GM19468 (cell line): ENCODE data around the gene ZNF407.

Source experiments
- ATAC-seq: cut with Tn5 transposase; IDR thresholded peaks from one replicate; pipeline ENCODE4 v1.9.1; 2021; ENCODE audit warnings: mild to moderate bottlenecking, moderate library complexity, moderate number of reproducible peaks; ENCODE audit not compliant: unreplicated experiment; ENCODE audit errors: extremely low read depth

Gene ZNF407

DNA sequence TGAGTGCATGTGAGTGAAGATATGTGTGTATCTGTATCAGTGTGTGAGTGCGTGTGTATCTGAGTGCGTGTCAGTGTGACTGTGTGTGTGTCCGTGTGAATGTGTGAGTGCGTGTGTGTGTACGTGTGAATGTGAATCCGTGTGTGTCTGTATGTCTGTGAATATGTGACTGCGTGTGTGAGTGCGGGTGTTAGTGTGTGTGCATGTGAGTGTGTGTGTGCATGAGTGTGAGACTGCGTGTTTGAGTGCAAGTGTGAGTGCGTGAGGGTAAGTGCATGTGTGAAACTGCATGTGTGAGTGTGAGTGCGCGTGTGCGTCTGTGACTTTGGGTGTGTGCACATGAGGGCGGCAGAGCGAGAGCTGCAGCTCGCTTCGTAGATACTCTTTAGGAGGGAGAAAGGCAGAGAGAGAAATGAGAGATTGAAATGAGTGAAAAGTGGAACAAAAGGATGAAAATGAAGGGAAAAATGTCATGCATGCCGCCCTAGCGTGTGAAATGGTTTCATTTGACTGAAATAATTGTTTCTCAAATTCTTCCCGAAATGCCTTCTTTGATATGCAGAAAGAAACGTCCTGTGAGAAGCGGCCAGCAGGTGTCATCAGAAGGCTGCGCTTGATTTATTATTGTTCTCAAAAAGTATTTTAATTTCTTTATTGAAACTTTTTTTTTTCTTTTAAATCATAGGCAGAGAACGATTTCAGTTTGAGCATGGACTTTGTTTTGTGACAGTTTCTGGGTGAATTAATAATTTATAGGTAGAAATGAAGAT, 25.6 kb downstream of the ZNF407 start:
- ATAC-seq, result no peak

DNA sequence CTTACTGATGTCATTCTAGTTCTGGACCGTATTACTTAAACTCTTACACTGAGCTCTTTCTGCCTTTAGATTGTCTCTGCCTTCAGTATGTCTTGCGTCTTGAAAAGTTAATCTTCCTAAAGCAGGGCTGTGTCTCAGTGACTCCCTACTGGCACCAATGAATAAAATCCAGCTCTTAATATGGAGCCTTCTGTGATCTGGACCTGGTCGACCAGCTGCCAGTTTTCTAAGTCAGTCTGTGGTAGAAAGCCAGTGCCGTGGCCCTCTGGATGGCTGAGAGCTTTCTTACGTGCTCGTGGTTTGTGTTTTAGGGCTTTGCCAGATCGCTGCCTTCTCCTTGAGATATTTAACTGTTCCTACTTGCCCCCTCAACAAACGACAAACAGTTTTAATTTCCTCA, 26.8 kb downstream of the ZNF407 start:
- ATAC-seq, result no peak

DNA sequence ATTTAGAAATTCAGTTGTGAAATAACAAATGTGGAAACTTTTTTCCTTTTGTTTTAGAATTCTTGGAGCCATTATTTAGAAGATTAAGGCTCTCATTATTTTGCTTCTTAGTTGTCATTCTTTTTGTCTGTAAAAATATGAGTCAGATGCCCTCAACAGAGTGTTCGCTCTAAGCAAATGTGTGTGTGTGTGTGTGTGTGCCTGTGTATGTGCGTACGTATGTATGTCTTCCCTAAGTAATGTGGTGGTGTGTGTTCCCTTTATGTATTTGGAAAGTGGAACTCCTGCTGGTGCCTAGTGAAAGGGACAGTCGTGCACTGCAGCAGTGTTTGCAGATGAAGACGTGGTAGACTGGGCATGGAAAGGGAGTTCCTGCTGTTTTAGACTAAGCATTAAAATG, 27.5 kb downstream of the ZNF407 start:
- no peak for ATAC-seq

DNA sequence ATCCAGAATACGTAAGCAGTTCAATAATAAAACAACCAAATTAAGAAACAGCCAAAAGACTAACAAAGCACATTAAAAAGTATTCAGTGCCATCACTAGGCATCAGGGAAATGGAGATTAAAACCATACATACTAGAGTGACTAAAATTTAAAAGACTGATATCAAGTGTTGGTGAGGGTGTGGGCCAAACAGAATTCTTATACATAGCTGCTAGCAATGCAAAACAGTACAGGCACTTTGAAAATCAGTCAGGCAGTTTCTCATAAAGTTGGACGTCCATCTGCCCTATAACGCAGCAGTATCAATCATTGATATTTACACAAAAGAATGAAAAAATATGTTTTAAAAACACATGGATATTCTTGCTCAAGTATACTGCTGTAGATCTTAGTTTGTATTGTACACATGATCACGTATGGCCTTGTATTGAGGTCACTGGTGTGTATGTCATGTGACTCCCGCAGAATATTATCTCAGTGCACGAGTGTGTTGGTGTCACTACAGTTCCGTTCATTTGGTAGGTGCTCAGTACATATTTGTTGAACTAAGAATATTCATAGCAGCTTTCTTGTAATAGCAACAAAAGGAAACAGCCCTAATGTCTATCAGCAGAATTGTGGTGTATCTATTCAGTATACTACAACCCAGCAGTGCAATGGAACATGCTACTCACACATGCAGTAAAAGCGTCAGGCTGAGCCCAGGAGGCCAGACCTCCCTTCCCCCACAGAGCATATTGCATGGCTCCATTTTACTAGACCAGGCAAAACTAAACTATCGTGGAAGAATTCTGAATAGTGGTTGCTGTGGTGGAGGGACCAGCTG, 28.6 kb downstream of the ZNF407 start:
- no peak for ATAC-seq

DNA sequence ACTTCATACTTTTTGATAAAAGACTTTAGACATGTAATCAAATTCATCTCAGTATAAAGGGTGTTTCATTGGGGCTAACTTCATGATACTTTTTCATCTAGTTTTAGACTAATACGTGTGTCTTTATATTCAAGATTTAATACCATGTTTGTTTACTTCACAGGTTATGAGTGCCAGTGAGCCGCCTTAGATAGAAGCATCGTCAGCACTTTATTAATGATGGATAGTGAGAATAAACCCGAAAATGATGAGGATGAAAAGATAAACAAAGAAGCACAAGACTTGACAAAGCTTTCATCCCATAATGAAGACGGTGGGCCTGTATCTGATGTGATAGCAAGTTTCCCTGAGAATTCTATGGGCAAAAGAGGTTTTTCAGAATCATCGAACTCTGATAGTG, 33.1 kb downstream of the ZNF407 start:
- no peak for ATAC-seq

DNA sequence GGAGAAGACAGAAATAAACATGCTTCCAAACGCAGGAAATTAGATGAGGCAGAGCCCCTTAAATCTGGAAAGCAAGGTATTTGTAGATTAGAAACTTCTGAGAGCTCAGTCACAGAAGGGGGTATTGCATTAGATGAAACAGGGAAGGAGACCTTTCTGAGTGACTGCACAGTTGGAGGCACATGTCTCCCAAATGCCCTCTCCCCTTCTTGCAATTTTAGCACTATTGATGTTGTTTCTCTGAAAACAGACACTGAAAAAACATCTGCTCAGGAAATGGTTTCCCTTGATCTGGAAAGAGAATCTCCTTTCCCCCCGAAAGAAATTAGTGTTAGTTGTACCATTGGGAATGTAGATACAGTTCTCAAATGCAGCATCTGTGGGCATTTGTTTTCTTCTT, 33.5 kb downstream of the ZNF407 start:
- no peak for ATAC-seq

DNA sequence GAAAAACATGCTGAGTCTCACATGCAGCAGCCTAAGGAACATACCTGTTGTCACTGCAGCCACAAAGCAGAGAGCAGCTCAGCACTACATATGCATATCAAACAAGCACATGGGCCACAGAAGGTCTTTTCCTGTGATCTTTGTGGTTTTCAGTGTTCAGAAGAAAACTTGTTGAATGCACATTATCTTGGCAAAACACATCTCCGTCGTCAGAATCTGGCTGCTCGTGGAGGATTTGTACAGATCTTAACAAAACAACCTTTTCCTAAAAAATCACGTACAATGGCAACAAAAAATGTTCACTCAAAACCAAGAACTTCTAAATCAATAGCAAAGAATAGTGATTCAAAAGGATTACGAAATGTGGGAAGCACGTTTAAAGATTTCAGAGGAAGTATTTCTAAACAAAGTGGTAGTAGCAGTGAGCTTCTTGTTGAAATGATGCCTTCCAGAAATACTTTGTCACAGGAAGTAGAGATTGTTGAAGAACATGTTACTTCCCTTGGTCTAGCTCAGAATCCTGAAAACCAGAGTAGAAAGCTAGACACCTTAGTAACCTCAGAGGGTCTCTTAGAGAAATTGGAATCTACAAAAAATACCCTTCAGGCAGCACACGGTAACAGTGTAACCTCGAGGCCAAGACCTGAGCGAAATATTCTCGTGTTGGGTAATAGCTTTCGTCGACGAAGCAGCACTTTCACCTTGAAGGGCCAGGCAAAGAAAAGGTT, 34.1 kb downstream of the ZNF407 start:
- ATAC-seq, result no peak

DNA sequence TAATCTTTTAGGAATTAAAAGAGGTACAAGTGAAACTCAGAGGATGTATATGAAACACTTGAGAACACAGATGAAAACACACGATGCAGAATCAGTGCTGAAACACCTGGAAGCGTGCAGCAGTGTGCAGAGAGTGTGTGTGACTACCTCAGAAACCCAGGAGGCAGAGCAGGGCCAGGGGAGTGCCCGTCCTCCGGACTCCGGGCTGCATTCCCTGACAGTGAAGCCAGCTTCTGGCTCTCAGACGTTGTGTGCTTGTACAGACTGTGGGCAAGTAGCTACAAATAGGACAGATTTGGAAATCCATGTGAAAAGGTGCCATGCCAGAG, 34.6 kb downstream of the ZNF407 start:
- no peak for ATAC-seq

DNA sequence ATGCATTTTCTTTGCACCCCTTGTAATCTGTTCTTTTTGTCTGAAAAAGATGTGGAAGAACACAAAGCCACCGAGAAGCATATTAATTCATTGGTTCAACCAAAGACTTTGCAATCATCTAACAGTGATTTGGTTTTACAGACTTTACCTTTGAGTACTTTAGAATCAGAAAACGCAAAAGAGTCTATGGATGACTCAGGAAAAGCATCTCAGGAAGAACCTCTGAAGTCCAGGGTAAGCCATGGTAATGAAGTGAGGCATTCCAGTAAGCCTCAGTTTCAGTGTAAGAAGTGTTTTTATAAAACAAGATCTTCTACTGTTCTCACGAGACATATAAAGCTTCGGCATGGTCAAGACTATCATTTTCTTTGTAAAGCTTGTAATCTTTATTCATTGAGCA, 35.2 kb downstream of the ZNF407 start:
- ATAC-seq, result no peak

DNA sequence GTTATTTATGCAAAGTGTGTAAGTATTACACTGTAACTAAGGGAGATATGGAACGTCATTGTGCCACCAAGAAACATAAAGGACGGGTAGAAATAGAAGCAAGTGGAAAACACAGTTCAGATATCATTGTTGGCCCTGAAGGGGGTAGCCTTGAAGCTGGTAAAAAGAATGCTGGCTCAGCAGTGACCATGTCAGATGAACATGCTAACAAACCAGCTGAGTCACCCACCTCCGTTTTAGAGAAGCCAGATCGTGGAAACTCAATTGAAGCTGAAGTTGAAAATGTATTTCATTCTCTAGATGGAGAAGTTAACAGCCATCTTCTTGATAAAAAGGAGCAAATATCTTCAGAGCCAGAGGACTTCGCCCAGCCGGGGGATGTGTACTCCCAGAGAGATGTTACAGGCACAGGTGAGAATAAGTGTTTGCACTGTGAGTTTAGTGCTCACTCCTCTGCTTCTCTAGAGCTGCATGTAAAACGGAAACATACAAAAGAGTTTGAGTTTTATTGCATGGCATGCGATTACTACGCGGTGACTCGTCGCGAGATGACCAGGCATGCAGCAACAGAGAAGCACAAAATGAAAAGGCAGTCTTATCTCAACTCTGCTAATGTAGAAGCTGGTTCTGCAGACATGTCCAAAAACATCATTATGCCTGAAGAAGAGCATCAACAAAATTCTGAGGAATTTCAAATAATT, 36.1 kb downstream of the ZNF407 start:
- no peak for ATAC-seq

DNA sequence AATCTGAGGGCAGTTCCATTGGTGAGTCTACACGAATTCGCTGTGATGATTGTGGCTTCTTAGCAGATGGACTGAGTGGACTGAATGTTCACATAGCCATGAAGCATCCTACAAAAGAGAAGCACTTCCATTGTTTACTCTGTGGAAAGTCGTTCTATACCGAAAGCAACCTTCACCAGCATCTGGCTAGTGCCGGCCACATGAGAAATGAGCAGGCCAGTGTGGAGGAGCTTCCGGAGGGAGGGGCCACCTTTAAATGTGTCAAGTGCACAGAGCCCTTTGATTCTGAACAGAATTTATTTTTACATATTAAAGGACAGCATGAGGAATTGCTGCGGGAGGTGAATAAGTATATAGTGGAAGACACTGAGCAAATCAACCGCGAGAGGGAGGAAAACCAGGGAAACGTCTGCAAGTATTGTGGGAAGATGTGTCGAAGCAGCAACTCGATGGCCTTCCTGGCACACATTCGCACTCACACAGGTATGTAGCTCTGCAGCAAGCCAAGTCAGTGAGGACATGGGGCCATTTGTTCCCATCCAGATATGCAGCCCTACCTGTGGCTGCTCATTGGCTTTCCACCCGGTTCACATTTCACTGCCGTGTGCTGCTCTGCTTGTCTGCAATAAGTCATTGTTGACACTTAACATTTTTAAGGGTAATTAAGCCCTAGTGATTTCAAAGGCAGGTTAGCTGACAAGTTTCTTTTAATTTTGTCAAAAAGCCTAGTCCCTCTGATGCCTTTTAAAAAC, 37.7 kb downstream of the ZNF407 start:
- ATAC-seq, result no peak

DNA sequence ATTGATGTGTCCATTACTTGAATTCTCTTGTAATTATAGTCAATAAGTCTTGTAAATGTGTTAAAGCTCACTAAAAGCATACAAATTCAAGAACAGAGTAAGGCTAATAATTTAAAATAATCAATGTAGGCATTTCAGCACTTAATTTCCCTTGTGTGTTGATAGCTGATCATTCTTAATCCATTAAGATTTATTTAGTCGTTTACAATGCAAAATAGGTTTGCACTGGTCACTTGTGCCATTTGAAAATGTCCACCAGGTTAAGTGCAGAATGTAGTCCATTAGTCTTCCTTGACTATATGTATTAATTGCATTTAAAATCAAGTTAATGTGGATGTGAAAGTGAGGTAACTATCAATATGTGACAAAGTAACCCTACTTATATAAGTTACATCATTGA, 39.4 kb downstream of the ZNF407 start:
- no peak for ATAC-seq

DNA sequence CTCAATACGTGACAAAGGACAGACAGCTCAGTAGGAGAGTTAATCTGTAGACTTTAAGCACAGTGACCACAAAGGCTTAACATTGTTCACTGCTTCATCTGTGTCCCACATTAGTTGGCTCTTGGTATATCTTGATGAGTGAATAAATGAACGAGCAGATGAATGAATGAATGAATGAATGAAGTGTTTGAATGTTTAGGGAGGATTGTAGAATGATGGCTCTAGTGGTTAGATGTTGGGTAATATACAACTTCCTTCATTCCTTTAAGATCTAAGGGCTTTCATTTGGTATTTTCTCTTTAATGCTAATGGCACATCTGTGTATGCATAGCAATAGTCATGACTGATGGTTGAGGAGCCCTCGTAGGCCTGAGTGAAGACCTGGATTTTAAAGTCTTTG, 40.5 kb downstream of the ZNF407 start:
- ATAC-seq, result no peak

DNA sequence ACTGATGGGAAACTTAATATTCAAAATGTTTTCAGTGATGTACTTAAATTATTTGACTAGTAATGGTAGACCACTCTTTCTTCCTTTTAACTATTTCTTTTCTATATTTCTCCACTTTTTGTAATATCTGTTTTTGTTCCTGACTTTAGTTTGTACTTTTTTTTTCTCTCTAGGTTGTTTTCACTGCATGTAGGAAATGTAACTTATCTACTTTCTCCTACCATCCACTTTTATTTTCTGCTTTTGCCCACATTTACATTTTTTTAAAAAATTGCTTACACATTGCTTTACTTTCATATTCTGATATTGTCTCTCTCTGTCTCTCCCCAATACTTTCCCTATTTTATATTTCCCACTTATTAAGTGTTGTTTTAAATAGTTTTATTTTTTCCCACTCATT, 47.0 kb downstream of the ZNF407 start:
- ATAC-seq, result no peak

DNA sequence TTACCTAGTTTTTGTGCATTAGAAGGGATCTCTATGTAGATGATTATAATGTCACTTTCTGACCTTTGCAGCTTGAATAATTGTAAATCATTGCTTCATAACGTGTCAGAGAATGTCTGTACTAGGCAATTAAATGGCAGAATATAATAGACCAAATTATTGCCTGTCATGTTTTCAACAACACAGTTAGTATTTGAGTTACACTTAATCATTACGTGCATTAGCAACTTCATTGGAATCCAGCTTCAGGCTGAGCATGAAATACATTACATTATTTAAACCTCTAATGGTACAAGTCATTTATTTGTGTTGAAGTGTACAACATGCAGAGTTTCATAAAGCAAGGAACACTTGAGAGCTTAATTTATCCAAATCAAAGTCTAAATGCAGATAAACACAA, 48.0 kb downstream of the ZNF407 start:
- no peak for ATAC-seq

DNA sequence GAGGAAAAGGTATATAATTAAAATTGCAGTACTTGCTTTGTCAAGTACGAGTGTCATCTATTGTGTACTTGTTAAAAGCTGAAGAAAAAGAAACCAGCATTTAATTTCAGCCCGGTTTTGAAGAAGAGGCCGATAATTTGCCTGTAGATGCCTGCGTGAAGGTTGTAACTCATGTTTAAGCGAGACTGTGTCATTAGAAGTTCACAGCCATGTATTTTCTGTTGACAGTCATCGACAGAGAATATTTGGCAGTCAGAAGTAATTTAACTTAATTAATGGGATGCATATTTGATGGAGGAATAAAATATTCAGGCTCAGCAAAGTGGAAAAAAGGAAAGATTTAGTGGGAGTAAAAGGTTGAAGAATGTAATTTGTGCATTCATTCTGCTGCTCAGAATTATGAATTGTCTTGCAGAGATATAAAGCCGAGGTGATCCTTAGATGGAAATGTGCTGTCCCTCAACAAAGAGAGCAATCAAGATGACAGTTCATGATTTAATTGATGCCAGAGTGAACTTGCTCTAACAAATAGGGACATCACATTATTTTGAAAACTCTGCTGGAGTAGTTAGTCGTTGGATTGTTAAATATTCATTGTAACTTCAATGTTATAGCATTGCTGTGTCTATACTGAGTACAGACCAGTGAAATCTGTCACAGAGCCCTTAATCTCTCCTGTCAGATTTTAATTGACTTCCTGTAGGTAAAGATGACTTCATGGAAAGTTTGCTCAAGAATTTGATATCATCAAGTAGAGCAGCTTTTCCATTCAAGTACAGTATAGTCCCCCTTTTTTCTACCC, 53.9 kb downstream of the ZNF407 start:
- ATAC-seq, result no peak

DNA sequence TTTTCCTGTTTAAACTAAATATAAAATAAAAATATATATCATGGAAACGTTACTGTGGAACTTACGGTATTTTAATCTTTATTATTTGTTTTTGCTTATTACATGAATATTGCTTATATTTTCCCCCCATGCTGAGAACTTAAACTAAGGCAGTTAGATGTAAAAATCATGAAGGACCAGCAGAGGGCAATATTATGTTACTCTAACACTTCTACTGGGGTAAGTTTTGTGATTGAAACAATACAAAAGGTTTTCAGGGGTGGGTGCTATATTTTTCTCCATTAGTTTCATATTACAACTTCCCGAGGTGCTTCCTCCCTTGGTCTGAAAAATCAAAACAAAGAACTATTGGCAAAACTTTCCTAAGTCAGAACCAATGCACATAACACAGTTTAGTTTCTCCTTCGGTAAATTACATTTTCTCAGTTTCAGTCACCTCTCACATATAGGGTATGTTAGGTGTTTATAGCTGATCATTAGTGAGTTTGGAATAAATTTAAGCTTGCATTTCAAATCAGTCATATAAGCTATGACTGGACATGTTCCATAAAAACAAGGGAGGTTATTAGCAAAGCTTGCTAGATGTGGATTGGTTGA, 54.8 kb downstream of the ZNF407 start:
- no peak for ATAC-seq

DNA sequence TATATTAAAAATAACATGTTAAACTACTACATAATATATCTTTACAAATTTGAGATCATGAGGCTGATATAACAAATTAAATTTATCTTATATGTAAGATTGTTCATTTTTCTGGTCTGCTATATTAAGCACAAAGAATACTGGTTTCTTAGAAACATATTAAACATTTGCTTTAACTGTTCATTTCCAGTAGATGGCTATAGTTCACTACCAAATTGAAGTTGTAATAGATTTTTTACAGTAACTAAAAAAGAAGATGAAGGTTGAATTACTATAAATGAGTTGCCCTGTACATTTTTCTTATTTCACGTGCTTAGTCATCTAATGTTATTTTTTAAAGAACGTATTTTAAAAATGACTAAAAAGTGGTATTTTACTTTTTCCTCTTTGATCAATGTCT, 57.0 kb downstream of the ZNF407 start:
- no peak for ATAC-seq

DNA sequence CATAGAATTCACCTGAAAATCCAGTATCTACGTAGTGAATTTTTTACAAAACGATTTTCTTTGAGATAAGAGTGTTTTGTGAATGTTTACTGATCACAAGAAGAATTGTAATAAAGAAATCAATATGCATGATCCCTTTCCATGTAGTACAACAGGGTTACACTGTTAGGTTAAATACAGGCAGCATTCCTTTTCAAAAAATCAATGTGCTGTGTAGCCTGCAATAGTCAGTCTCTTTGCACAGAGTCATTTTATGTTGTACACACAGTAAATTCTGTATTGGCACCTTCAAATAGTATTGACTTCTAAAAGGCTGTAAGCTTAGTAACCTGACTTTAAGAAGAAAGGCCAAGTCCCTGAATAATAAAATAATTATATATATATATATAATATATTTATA, 63.3 kb downstream of the ZNF407 start:
- no peak for ATAC-seq
